Epidermal melanocyte (primary cell): ENCODE results near the gene FAM120B.

Experiments used
- DNase-seq: peaks from one replicate; pipeline ENCODE4 v3.0.0; 2011; ENCODE audit warnings: low spot score; ENCODE audit not compliant: insufficient read length

FAM120B gene

GRCh38 chr6:170271771-170272314 lies 34.7 kb upstream of the FAM120B start:
- DNase-seq, result no peak

GRCh38 chr6:170272341-170273065 lies 34.1 kb upstream of the FAM120B start:
- no peak for DNase-seq

GRCh38 chr6:170273191-170273590 lies 33.4 kb upstream of the FAM120B start:
- no peak for DNase-seq

DNA sequence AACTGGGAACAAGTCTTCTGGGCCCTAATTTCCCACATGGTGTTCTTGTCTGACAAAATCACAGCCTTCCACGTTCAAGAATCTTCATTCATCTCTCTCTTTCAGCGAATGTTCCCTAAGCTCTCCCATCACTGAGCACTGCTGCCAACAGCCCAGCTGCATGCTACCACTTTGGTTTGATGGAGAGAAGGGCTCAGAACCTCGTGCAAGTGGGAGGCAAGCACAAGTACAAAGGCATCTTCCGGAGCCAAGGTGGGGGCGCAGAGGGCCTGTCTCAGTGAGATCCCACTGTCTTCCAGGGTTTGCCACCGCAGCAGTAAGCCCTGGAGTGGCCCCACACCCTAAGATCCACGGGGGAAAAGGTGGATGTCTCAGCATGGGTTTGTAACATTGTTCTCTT lies 32.9 kb upstream of the FAM120B start:
- DNase-seq, result no peak

DNA sequence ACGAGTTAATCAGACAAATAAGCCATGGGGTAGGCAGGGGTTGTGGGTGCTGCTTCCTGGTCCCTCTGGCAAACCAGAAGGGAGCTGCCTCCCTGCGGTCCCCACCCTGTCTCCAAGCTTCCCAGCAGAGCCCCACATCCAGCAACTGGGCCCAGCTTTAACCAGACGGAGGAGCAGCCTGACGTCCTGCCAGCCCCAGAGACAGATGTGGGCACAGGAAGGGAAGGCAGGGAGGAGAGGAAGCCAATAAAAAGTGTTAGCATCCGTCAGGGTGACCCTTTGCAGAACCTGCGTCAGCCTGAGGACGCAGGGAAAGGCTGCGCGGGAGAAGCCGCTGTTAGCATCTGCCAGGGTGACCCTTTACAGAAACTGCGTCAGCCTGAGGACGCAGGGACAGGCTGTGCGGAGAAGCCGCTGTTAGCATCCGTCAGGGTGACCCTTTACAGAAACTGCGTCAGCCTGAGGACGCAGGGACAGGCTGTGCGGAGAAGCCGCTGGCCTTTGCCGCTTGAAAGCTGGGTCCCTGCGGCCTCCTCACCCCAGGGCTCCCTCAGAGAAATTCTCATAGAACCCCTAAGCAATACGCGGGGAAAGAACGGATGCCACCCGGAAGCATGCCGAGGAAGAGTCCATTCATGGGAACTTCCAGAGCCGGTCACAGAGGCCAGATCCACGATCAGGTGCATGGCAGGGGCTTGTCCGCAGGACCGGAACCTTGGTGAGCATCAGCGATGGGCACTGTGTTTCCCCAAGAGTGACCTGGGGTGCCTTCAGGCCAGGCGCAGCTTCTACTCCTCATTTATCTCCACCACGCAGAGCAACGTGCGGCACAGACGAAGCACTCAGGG lies 31.6 kb upstream of the FAM120B start:
- DNase-seq, result no peak

DNA sequence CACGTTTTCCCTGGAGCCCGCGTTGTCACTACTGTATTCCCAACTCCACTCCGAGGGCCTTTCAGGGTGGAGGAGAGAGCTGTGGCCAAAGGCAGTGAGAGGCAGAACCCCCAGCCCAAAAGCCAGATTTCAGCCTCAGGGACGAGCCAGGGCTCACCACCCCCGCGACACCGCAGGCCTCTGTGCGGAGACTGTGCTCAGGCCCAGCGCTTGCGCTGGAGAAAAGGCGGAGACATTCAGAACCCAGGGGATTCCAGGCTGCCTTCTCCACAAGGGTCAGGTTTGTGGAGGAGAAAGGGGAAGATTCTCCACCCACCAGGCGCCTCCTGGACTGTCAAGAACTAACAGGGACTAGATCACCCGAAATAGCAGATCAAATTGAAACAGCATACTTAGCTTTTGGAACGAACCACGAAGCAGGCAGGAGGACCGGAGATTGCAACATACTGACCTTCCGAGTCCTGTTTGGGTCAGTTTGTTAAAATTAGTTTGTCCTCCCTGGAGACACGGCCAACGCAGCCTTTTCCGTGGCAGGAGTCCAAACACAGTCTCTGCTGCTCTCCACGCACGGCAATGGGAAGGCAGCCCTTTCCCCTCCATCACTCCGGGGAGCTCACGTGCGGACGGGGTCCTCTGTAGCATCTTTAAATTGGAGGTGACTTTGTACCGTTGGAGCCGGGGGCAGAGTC lies 30.0 kb upstream of the FAM120B start:
- DNase-seq, result no peak

DNA sequence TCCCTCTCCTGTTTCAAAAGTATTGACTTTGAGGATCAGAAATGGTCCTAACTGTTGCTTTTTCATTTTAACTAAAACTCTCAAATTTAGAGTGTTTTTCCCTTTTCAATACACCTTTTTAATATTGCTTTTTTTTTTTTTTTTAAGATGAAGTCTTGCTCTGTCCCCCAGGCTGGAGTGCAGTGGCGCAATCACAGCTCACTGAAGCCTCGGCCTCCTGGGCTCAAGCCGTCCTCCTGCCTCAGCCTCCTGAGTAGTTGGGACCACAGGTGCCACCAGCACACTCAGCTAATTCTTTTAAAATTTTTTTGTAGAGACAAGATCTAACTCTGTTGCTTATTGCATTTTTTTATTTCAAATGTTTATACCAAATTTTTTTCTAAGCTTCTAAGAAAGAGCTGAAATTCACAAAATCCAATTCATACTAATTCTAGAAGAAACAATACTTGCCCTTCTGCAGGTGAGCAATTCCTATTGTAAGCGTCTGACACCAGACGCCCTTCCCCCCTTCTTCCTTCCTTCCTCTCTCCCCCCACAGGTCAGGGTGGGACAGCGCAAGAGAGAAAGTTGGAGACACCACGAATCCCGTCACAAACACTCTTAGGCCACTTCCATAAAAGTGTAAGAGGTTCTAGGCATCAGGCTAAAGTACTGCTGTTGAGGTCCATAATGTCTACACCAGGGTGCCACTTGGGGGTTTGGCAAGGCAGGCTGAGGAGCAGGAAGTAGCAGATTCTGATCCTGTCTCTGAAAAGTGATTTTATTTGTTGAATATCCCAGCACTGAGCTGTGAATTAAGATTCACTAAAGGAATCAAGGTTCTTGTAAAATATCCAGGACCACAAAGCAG lies 28.4 kb upstream of the FAM120B start:
- no peak for DNase-seq

DNA sequence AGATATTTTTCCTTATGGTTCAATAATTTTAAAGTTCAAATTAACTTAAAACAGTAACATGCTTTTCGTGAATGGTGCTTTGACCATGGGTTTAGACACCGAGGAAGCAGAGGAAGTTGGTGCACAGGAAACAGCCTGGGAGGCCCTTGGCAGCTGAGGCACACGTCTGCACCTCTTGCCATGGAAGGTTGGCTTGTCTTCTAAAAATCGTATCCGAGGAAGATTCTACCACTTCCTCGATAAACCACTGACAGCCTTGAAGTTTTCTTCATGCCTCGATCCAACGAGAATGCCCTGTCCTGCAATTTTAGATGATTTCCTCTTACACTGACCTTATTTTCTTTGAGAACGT lies 27.8 kb upstream of the FAM120B start:
- DNase-seq, result no peak

- DNase-seq, result no peak
Measured at GRCh38 chr6:170279426-170279825, 27.1 kb upstream of the FAM120B start.

- no peak for DNase-seq
Measured at GRCh38 chr6:170279977-170280688, 26.4 kb upstream of the FAM120B start.

- no peak for DNase-seq
Measured at GRCh38 chr6:170280689-170281045, 25.9 kb upstream of the FAM120B start.

DNA sequence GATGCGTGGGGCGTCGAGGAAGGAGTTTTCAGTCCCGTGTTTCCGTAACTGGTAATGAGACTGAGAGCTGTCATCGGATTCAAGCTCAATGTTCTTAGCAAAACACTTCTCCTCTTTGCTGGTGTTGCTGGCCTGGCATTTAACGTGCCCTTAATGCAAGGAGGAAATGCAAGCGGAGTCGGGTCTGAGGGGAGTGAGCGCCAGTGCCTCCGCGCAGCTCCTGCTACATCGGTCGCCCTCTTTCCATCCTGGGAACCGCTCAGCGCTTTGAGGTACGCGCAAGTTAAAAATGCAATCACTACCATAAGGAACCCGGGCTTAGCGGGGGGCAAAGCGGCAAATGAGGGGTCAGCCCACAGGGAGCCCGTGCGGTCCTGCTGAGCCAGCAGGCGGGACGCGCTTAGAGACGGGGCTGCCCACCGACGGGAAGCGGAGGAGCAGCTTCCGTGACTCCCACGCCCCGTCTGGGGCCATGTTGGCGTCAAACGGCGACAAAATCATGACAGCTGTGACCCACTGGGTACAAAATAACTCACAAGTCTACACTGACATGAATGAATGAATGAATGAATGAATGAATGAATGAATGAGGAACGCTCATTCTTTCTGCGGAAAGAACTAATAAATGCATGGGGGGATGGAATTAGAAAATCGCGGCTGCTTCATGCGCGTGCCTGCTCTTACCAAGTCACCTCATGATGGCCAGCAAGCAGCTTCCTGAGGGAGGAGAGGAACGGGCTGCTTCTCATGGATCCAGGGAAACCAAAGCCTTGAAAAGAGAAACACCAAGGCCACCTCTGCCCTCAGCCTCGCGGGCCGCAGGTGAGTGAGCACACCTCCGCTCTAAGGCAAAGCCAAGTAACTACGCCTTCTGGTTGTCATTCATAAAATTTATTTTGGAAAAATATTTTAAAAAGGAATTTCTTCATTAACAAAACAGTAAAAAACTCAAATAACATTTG lies 24.9 kb upstream of the FAM120B start:
- DNase-seq, result no peak

DNA sequence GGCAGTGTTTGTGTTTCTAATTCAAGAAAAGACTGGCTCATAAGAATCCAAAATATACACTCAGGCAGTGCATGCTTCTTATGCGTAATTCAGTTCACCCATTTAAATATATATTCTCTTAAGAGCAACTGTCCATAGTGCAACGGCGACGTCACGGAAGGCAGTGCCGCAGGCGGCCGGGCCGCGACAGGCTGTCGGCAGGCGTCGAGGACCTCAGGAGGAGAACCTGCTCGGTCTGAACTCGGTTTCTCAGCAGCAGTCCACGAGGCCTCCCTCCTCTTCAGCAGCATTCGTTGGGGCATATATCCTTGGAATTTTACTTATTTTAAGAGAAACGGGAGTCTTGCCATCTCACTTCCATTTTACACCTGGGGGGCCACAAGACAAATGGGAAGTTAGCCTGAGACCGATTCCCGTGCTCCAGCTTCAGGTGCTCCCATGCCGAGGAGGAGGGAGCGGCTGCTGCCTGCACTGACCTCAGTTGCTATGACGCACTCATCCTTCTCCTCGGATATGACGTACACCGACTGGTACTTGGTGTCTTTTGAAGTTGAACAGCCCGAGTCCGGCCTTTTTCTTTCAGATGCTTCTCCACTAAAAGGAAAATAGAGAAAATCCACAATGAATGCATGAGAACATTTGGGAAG lies 23.9 kb upstream of the FAM120B start:
- no peak for DNase-seq

- no peak for DNase-seq
Measured at GRCh38 chr6:170283212-170284081, 23.1 kb upstream of the FAM120B start.

- DNase-seq, result no peak
Measured at GRCh38 chr6:170284126-170284773, 22.3 kb upstream of the FAM120B start.

GRCh38 chr6:170284866-170285469 lies 21.6 kb upstream of the FAM120B start:
- DNase-seq, result no peak

GRCh38 chr6:170285482-170285881 lies 21.1 kb upstream of the FAM120B start:
- DNase-seq, result no peak
